Left lung (tissue), 10 donors: ENCODE data around the gene IREB2. TPM values are rescaled to one million over a fixed set of nuclear protein-coding genes. Genes with fewer than 3 reads are reported as not detected.
A peak's percentile ranks its signal among the peaks of the same experiment; 100 is the strongest.

Experiments
- ATAC-seq: fragments of 200-7000 bp; cut with Tn5 transposase; one replicate; pipeline ENCODE4 v1.9.1; 2020; ENCODE audit warnings: moderate library complexity
- DNase-seq, 4 donors: peaks; one replicate each; pipeline ENCODE4 v3.0.0-alpha.2; 2013 to 2020
- H3K27ac ChIP-seq, 2 donors: fragments of 200-600 bp; sonication (generic) in 1 of 2; one replicate each; pipeline versions ENCODE4 v1.5.0 to v1.8.0; 2020 to 2021
- H3K27me3 ChIP-seq, 2 donors: fragments of 200-600 bp; sonication (generic) in 1 of 2; one replicate each; pipeline versions ENCODE4 v1.5.0 to v1.8.0; 2020 to 2021
- H3K36me3 ChIP-seq, 2 donors: fragments of 200-600 bp; sonication (generic) in 1 of 2; one replicate each; pipeline versions ENCODE4 v1.5.0 to v1.8.0; 2020 to 2021
- H3K4me1 ChIP-seq, 2 donors: fragments of 200-600 bp; one replicate each; pipeline ENCODE4 v1.8.0; 2021
- H3K4me3 ChIP-seq, 2 donors: fragments of 200-600 bp; sonication (generic) in 1 of 2; one replicate each; pipeline versions ENCODE4 v1.5.0 to v1.8.0; 2020 to 2021; ENCODE audit warnings: mild to moderate bottlenecking in 1 of 2
- H3K9me3 ChIP-seq, 2 donors: fragments of 200-600 bp; sonication (generic) in 1 of 2; one replicate each; pipeline versions ENCODE4 v1.5.0 to v1.8.0; 2020 to 2021
- CTCF ChIP-seq, 2 donors: fragments of 200-600 bp; sonication (generic) in 1 of 2; IDR thresholded peaks; one replicate each; pipeline versions ENCODE4 v1.5.0 to v1.8.0; 2021; ENCODE audit warnings: antibody characterized with exemption in 2 of 2
- intact Hi-C, 2 donors: fragments of 100-400 bp; cut with DNase I; formaldehyde crosslinking; loops; one replicate each; pipeline versions ENCODE4 v1.11.2 to v1.14.2; 2022
- polyA plus RNA-seq, 6 donors: library from polyadenylated mRNA; unstranded; fragments of 120-200 nt; gene quantifications; one replicate each; pipeline ENCODE4 v1.2.1, GENCODE V29; 2013; ENCODE audit not compliant: insufficient read length in 6 of 6
- total RNA-seq, 2 donors: library from RNA; stranded (reverse); fragmentation: NEBNext Ultra II Directional; extraction: Animal tissue kit (Norgen Biotek cat#: 25700); gene quantifications; one replicate each; pipeline ENCODE4 v1.2.1, GENCODE V29; 2021
- donor health status: DM: no; HTN: yes; CAD: no.
- donor health status: DM: no; HTN: no; CAD: no.

Gene IREB2
- total and polyA plus RNA-seq, 8 donors = 42.3 to 81.8 (median 70.8) TPM

- TF ChIP-seq CTCF (IDR thresholded peaks at IDR 0.05) = no peak
- Histone ChIP-seq H3K36me3 (peaks cover 0 to 58% of the 10 kb centered on the region in 2 donors), H3K4me3 (no peak overlapping the region), H3K27ac (peak overlapping the region; percentile 31 to 96), H3K27me3 (no peaks in the 10 kb centered on the region), H3K9me3 (no peaks in the 10 kb centered on the region), H3K4me1 (peaks cover 5 to 37% of the 10 kb centered on the region in 2 donors)
- DNase-seq = no peak
- intact Hi-C loops = no loop called here
- ATAC-seq = peak; percentile 53
Measured at GRCh38 chr15:78542647-78543046, 104.6 kb downstream of the IREB2 start.

- no peak for DNase-seq
- Histone ChIP-seq H3K27ac (no peak overlapping the region), H3K36me3 (peaks cover 0 to 61% of the 10 kb centered on the region in 2 donors), H3K9me3 (no peaks in the 10 kb centered on the region), H3K4me1 (no peaks in the 10 kb centered on the region), H3K27me3 (no peaks in the 10 kb centered on the region), H3K4me3 (no peak overlapping the region)
- intact Hi-C loops = no loop called here
- ATAC-seq = no peak
- TF ChIP-seq CTCF (IDR thresholded peaks at IDR 0.05) = no peak
Measured at GRCh38 chr15:78550194-78550593, 112.2 kb downstream of the IREB2 start.

GRCh38 chr15:78550815-78551214 is 112.8 kb downstream of the IREB2 start:
- Histone ChIP-seq H3K4me3 (no peak overlapping the region), H3K4me1 (no peaks in the 10 kb centered on the region), H3K27ac (no peak overlapping the region), H3K9me3 (no peaks in the 10 kb centered on the region), H3K36me3 (peaks cover 0 to 55% of the 10 kb centered on the region in 2 donors), H3K27me3 (no peaks in the 10 kb centered on the region)
- TF ChIP-seq CTCF (IDR thresholded peaks at IDR 0.05) = no peak
- DNase-seq (no peak), ATAC-seq (no peak)
- intact Hi-C loops = no loop called here

Other genes with a start within 250 kb of the IREB2 start
- 1 to 10 TPM in 1 of 2 donors, not detected in 1; 1.9 TPM for gene ACSBG1, start 203.7 kb upstream of the IREB2 start, total RNA-seq
- 1 to 10 TPM in 1 of 6 donors, under 1 TPM in 5; 0.42 to 1.4 (median 0.74) TPM for gene ACSBG1, start 203.7 kb upstream of the IREB2 start, polyA plus RNA-seq
- 10 to 100 TPM; 17.2 to 22.3 TPM for gene DNAJA4, start 173.7 kb upstream of the IREB2 start, total RNA-seq
- gene DNAJA4, start 173.7 kb upstream of the IREB2 start, polyA plus RNA-seq = 10 to 100 TPM; 28.1 to 45.3 (median 38.6) TPM
- 10 to 100 TPM; 36.1 to 42.2 TPM for gene SKIC8, start 138.6 kb upstream of the IREB2 start, total RNA-seq
- gene SKIC8, start 138.6 kb upstream of the IREB2 start, polyA plus RNA-seq = 100 to 1,000 TPM; 100 to 122 (median 110) TPM
- not detected for gene CRABP1, start 97.9 kb upstream of the IREB2 start, total RNA-seq
- under 1 TPM; 0.29 to 0.79 (median 0.40) TPM for gene CRABP1, start 97.9 kb upstream of the IREB2 start, polyA plus RNA-seq
- 1 to 10 TPM; 3.3 to 5.0 TPM for gene HYKK, start 69.4 kb downstream of the IREB2 start, total RNA-seq
- 1 to 10 TPM; 4.2 to 6.6 (median 6.1) TPM for gene HYKK, start 69.4 kb downstream of the IREB2 start, polyA plus RNA-seq
- gene PSMA4, start 102.2 kb downstream of the IREB2 start, total RNA-seq = 100 to 1,000 TPM; 143 to 171 TPM
- gene PSMA4, start 102.2 kb downstream of the IREB2 start, polyA plus RNA-seq = 100 to 1,000 TPM; 204 to 233 (median 228) TPM
- gene CHRNA5, start 127.3 kb downstream of the IREB2 start, total RNA-seq = 1 to 10 TPM; 1.3 to 2.5 TPM
- 1 to 10 TPM; 1.1 to 2.7 (median 1.9) TPM for gene CHRNA5, start 127.3 kb downstream of the IREB2 start, polyA plus RNA-seq
- under 1 TPM in 1 of 2 donors, not detected in 1; 0.10 TPM for gene CHRNA3, start 182.8 kb downstream of the IREB2 start, total RNA-seq
- gene CHRNA3, start 182.8 kb downstream of the IREB2 start, polyA plus RNA-seq = under 1 TPM; 0.10 to 0.27 (median 0.21) TPM
- gene CHRNB4, start 203.0 kb downstream of the IREB2 start, total RNA-seq = not detected
- under 1 TPM; 0.24 to 0.40 (median 0.30) TPM for gene CHRNB4, start 203.0 kb downstream of the IREB2 start, polyA plus RNA-seq